ENCODE results near the gene TMEM53. TPM values are rescaled to one million over a fixed set of nuclear protein-coding genes. Genes with fewer than 3 reads are reported as not detected.
A peak's percentile ranks its signal among the peaks of the same experiment; 100 is the strongest.

Gene TMEM53
- total RNA-seq, 4 donors from 2014 or later, result 3.9 to 8.3 (median 4.7) TPM

DNA sequence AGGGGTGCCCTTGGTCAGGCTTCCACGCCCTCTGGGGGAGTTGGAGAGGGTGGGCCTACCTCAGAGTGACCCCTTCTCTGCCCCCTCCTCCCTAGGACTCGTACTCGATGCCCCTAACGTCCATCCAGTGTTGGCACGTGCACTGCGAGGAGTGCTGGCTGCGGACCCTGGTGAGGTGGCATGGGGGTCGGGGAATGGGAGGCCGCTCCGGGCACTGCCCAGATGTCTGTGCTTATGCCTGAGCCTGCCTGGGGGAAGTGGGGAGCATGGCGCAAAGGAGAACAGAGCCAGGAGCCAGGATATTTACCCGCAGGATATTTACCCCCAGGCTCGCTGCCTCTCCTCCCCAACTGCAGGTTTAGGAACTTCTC lies 24.5 kb downstream of the TMEM53 start:
- H3K4me3 ChIP-seq, result no peak overlapping the region
- no peak overlapping the region for H3K27ac ChIP-seq
- ATAC-seq, result no peak
- H3K27me3 ChIP-seq, result no peaks in the 10 kb centered on the region
- H3K9me3 ChIP-seq, result no peaks in the 10 kb centered on the region
- 71 to 100% methylated on average over 2 to 6 of the region's 13 CpGs for WGBS, 2 donors (ENCODE audit: low coverage in 1 of 2)
- peaks cover 0 to 31% (median 17%) of the 10 kb centered on the region in 3 donors for H3K4me1 ChIP-seq
- TF ChIP-seq, protein P1, sequence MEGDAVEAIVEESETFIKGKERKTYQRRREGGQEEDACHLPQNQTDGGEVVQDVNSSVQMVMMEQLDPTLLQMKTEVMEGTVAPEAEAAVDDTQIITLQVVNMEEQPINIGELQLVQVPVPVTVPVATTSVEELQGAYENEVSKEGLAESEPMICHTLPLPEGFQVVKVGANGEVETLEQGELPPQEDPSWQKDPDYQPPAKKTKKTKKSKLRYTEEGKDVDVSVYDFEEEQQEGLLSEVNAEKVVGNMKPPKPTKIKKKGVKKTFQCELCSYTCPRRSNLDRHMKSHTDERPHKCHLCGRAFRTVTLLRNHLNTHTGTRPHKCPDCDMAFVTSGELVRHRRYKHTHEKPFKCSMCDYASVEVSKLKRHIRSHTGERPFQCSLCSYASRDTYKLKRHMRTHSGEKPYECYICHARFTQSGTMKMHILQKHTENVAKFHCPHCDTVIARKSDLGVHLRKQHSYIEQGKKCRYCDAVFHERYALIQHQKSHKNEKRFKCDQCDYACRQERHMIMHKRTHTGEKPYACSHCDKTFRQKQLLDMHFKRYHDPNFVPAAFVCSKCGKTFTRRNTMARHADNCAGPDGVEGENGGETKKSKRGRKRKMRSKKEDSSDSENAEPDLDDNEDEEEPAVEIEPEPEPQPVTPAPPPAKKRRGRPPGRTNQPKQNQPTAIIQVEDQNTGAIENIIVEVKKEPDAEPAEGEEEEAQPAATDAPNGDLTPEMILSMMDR (IDR thresholded peaks at IDR 0.05), result no peak
- TF ChIP-seq EP300 (IDR thresholded peaks at IDR 0.05) (no peak), POLR2AphosphoS5 (IDR thresholded peaks at IDR 0.05) (no peak), POLR2A (IDR thresholded peaks at IDR 0.05) (no peak)
- H3K36me3 ChIP-seq, result peaks cover 0 to 94% of the 10 kb centered on the region in 2 donors

DNA sequence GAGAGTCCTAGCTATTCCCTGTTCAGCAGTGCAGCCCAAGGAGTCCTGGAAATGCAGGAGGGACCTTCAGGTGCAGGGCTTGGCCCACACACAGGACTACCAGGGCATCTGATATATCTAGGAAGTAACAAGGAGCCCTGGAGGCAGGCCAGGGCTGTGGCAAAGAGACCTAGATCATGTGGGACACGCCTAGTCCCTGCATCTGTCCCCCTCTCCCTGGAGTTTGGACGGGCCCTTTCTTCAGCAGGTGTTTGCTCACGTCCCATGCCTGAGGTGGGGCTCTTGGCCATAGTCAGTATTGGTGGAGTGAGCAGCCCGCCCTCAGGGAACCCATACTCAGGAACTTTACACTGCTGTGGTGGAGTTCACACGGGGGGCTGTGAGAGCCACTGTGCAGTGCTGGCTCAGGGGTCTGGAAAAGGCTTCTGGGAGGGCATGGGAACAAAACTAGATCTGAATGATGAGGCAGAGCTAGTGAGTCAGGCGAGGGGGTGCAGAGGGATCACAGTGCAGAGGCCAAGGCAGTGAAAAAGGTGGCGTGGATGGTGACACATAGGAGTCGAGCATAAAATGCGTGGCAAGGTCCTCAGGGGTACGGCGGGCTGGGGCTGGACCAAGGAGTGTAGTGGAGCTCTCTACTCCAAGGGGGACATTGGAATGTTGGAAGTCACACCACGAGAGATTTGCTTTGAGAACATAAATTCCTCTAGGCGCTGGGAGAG lies 25.6 kb downstream of the TMEM53 start:
- Histone ChIP-seq H3K9me3 (no peaks in the 10 kb centered on the region), H3K27ac (peak overlapping the region in 1 of 4 donors; percentile 12), H3K27me3 (no peaks in the 10 kb centered on the region), H3K4me3 (no peak overlapping the region), H3K36me3 (peaks cover 0 to 94% of the 10 kb centered on the region in 2 donors), H3K4me1 (peaks cover 8 to 42% (median 23%) of the 10 kb centered on the region in 3 donors)
- TF ChIP-seq POLR2A (IDR thresholded peaks at IDR 0.05) (no peak), EP300 (IDR thresholded peaks at IDR 0.05) (no peak), POLR2AphosphoS5 (IDR thresholded peaks at IDR 0.05) (no peak)
- TF ChIP-seq, protein P1 (IDR thresholded peaks at IDR 0.05), result no peak
- WGBS, 2 donors (ENCODE audit: low coverage in 1 of 2), result 86 to 87% methylated on average over 6 to 8 of the region's 13 CpGs
- no peak for ATAC-seq

DNA sequence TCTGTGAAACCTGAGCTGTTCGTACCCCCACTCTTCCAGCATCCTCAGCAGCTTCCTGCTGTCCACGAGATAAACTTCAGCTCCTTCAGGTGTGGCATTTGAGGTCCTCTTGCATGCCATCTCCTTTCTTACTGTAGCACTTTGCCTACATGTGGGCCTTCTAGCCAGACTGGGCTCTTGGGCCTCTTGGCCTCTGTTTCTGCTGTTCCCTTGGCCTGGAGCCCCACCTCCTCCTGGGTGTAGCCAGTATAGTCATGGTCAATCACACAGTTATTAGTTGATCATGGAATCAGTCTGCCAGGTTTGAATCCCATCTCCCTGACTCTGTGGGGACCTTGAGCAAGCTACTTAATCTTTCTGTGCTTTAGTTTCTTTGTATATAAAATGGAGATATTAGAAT lies 26.4 kb downstream of the TMEM53 start:
- H3K36me3 ChIP-seq, result peaks cover 0 to 95% of the 10 kb centered on the region in 2 donors

DNA sequence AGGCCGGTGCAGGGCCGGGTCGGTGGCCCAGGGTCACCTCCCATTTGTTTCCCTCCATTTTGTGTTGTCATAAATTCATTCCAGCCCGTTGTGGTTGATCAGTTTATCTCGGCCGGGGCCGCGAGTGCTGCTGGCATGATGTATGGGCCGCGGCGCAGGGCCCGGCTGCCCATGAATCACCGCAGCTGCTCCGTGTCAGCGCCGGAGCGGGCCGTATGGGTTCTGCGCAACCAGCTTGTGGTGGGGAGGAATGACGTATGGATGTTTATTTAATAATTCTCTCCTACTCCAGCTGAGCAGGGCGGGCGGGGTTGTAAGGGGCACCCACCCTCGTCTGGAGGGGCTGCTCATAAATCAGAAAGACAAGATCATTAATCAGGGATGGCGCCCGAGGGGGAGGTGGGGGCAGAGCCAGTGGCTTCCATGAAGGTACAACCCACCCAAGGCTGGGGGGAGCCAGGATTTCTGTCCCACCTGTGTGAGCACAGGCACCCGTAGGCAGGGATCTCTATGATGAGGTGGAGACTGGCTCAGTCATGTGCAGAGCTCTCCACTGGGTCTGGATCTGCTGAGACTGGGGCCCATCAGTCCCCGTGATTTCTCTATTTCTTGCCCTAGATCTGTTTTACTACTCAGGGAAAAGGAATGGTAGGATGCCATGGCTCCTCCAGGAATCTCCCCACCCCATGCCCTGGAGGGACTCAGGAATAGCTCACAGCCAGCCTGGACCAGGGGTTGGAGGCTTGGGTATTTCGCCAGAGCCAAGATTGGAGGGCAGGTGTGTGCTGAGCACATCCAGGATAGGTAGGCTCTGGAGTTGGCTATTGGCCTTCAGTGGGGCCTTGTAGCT lies 27.8 kb downstream of the TMEM53 start:
- peak overlapping the region; percentile 57 to 93 (median 87) for H3K27ac ChIP-seq
- H3K4me3 ChIP-seq, result peak overlapping the region in 1 of 2 donors; percentile 28
- no peaks in the 10 kb centered on the region for H3K9me3 ChIP-seq
- WGBS, 2 donors (ENCODE audit: low coverage in 1 of 2), result 17 to 20% methylated on average over 1 to 3 of the region's 28 CpGs
- peaks cover 12 to 57% (median 43%) of the 10 kb centered on the region in 3 donors for H3K4me1 ChIP-seq
- TF ChIP-seq POLR2AphosphoS5 (IDR thresholded peaks at IDR 0.05), result peak; percentile 70
- TF ChIP-seq, protein P1 (IDR thresholded peaks at IDR 0.05), result no peak
- H3K36me3 ChIP-seq, result peaks cover 0 to 99% of the 10 kb centered on the region in 2 donors
- no peaks in the 10 kb centered on the region for H3K27me3 ChIP-seq
- ATAC-seq, result peak; percentile 78

More for the DNA sequence above, 26.4 kb downstream of the TMEM53 start:
- Histone ChIP-seq H3K27me3 (no peaks in the 10 kb centered on the region), H3K27ac (peak overlapping the region in 2 of 4 donors; percentile 86 to 88), H3K9me3 (no peaks in the 10 kb centered on the region), H3K4me1 (peaks cover 8 to 48% (median 31%) of the 10 kb centered on the region in 3 donors), H3K4me3 (no peak overlapping the region)
- TF ChIP-seq POLR2A (IDR thresholded peaks at IDR 0.05), result no peak
- TF ChIP-seq, protein P1 (IDR thresholded peaks at IDR 0.05), result no peak
- TF ChIP-seq EP300 (IDR thresholded peaks at IDR 0.05), result no peak
- no peak for TF ChIP-seq POLR2AphosphoS5 (IDR thresholded peaks at IDR 0.05)
- 80% methylated on average over 2 of the region's 2 CpGs; no CpG with 5 or more reads in 1 of the 2 donors for WGBS, 2 donors (ENCODE audit: low coverage in 1 of 2)
- no peak for ATAC-seq
